ENCODE data around the gene HERC2.
"Not testable (repeated sequence)": the region's sequence is repeated elsewhere in the genome, so short reads cannot be mapped to it uniquely, and the experiment has no call there.

The HERC2 gene

GRCh38 chr15:28322129-28322588 is at the start of gene HERC2:
Gene HERC2, minus strand, starts transcription at chr15:28322179. Its CDS starts 746 bp downstream, at chr15:28321433.
- not testable (repeated sequence) for DNase-seq

DNA sequence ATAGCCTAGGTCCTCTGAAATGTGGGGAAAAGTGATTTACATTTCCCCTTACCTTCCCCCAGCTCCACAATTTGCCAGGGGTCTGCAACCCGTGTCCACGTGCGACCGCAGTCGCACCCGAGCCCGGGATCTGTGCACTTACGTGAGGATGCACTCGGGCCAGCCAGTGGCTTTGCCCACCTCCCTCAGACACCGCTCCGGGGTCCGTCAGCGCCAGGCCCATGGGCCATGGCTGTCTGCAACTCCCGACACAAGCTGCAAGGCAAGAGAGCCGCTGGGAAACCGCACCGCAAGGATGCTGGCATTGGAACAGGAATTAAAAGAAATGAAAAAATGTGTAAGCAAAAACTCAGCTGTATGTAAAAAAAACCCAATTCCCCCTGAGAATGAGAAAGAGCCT is 43.5 kb upstream of the HERC2 start:
- not testable (repeated sequence) for DNase-seq

- not testable (repeated sequence) for DNase-seq
Observed at GRCh38 chr15:28357984-28358383, 36.0 kb upstream of the HERC2 start, which contains the start of gene GOLGA6L24. Gene GOLGA6L24, minus strand, starts transcription at chr15:28358084. Its CDS starts 61 bp downstream, at chr15:28358023.

DNA sequence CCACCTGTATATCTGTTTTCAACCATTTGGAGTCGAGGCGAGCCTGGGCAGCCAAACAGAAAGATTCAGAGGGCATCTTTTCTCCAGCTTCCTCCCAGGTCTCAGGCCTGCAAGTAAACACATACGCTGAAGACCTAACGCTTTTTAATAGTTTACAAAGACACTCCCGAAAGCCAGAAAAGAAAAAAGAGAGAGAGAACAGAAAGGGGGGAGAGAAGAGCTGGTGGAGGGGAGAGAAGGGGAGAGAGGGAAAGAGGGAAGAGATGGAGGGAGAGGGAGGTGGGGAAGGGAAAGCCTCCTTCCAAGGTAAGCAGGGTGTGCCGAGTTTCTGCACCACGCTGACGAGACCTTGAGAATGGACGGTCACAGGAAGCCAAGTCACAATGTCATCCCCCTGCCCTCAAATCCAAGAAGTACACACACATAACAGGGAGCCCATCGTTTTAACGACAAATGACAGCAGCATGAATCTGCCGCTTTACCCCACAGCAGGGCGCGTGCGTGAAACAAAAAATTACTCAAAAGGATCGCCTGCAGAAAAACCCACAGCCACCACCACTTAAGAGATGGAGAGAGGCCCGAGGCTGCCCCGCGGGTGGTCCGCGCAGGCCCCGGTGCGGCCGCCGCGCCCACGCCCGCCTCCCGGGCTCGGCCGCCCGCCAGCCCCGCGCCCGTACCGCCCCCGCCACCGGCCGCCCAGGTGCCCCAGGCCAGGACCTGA is 461 bp downstream of the HERC2 start:
- DNase-seq, result not testable (repeated sequence)

DNA sequence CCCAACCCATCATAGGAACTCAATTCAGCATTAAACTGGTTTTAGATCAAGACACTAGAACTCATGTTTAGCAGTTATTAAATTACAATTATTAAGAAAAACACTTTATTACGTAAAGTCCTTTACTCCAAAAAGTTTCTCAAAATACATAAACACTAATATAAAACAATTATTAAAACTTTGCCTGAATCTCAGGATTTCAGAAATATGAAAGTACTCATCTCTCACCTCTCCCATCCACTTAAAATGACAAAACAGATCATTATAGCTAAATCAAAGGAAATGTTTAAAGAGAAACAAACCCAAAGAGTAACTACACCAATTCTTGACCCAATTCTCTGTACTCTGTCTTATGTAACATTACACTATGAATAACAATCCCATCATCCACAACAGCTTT is 2.3 kb downstream of the HERC2 start:
- not testable (repeated sequence) for DNase-seq

DNA sequence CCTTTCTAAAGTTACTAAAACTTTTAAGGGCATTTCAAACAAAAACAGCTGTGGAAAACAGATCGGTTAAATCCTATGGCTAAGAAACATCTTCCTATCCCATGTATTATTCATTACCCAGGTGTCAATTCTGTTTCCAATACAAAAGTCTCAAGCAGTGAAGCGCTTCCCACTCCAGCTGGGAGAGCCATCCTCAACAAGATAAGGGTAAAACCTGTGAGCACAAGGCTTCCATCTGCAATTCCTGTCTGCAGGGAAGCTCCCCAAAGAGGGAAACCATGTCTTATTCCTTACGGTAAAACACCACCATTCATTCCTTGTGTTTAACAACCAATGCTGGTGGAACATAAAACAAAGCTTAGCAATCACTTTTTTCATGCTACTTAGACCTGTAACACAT is 3.2 kb downstream of the HERC2 start:
- not testable (repeated sequence) for DNase-seq

GRCh38 chr15:28318122-28318521 is 3.9 kb downstream of the HERC2 start:
- DNase-seq, result not testable (repeated sequence)

DNA sequence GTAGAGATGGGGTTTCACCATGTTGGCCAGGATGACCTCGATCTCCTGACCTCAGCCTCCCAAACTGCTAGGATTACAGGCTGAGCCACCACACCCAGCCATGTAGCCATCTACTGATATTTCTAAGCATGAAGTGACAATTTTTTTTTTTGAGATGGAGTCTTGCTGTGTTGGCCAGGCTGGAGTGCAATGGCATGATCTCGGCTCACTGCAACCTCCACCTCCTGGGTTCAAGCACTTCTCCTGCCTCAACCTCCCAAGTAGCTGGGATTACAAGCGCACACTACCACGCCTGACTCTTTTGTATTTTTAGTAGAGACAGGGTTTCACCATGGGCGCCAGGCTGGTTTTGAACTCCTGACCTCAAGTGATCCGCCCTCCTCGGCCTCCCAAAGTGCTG is 5.0 kb downstream of the HERC2 start:
- DNase-seq, result not testable (repeated sequence)

GRCh38 chr15:28310454-28310853 is 11.5 kb downstream of the HERC2 start:
- not testable (repeated sequence) for DNase-seq

- not testable (repeated sequence) for DNase-seq
Observed at GRCh38 chr15:28308718-28309117, 13.3 kb downstream of the HERC2 start.

GRCh38 chr15:28305700-28306099 is 16.3 kb downstream of the HERC2 start:
- not testable (repeated sequence) for DNase-seq

GRCh38 chr15:28297434-28297833 is 24.5 kb downstream of the HERC2 start:
- DNase-seq, result not testable (repeated sequence)

- not testable (repeated sequence) for DNase-seq
Observed at GRCh38 chr15:28296814-28297213, 25.2 kb downstream of the HERC2 start.

GRCh38 chr15:28295009-28295563 is 26.9 kb downstream of the HERC2 start:
- DNase-seq, result not testable (repeated sequence)

GRCh38 chr15:28294560-28294959 is 27.4 kb downstream of the HERC2 start:
- not testable (repeated sequence) for DNase-seq

DNA sequence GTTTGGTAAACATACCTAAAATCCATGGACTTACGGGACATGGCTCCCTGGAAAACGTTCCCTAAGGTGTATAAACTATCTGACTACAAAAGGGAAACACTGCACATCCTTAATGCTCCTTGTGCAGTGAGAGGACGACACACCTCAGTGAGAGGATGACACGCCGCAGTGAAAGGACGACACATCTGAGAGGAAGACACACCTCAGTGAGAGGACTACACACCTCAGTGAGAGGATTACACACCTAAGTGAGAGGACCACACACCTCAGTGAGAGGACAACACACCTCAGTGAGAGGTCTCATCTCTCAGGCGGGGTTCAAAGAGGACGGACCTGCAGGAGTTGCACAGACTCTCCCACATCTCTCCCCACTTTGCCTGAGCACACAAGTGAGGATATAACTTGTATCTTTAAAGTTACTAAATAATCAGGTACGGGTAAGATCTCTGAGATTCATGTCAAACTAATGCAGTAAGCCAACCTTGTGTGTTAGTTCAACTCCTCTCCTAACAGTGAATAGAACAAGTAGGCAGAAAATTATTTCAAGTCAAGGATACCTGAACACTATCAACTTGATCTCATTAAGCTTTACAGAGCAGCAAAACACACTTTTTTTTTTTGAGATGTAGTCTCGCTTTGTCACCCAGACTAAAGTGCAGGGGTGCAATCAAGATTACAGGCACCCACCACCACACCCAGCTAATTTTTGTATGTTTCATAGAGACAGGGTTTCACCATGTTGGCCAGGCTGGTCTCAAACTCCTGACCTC is 32.1 kb downstream of the HERC2 start:
- DNase-seq, result no peak

DNA sequence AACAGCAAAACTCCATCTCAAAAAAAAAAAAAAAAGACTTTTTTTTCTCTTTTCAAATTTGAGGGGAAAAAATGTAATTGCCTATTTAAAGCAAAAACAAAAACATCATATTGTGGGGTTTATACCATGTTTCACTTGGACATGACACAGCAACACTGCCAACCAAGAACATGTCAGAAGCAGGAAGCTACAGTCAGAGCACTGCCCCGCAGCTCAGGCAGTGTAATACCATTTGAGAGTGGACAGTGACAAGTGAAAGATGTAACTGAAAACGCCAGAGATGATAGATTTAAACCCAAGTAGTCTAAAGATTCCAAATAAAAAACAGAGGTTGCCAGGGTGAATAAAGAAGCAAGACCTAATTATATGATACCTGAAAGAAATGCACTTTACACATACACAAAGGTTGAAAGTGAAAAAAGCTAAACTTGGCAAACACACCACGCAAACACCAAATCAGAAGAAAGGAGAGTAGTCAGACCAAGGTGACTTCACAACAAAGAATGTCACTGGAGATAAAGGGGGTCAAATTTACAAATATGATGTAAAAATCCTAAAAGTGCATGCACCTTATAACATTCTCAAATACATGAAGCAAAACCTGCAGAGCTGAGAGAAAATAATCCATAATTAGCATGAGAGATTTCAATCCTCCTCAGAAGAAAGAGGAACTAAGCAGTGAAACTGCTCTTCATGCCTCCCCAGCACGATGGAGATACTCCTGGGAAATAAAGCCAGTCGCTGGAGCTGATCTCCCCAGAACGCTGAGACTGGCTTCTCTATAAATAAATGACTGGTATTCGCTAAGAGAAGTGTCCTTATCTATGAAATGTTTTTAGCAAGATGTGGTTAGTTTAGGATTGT is 32.9 kb downstream of the HERC2 start:
- DNase-seq, result not testable (repeated sequence)

DNA sequence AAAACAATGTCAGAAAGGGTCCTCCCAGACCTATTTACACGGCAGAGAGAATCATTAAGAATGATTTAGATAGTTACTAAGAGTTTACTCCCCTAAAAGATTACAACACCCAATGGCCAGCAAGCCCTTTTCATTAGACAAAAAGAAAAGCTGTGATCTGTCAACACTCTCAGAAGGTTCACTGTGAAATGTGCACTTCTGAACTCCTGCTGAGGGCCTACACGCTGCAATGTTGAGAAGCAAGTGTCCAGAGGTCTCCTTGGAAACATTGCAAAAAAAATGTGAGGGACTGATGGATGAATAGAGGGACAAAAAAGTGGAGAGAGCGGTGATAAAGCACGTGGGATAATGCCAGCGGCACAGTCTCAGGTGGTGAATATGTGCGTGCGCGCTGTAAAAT is 35.3 kb downstream of the HERC2 start:
- DNase-seq, result not testable (repeated sequence)

DNA sequence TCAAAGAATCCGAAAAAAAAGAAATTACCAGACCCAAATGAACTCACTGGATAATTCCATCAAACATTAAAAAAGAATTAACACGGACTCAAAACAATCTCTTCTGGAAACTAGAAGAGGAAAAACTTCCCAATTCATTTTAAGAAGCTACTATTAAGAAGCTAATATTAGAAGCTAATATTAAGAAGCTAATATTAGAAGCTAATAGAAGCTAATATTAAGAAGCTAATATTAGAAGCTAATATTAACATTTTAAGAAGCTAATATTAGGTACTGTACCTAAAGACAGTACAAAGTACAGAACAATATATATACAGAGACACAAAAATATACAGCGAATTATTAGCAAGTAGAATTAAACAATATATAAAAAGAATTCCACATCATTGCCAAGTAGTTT is 35.9 kb downstream of the HERC2 start:
- no peak for DNase-seq

GRCh38 chr15:28281876-28282275 is 40.1 kb downstream of the HERC2 start:
- no peak for DNase-seq

DNA sequence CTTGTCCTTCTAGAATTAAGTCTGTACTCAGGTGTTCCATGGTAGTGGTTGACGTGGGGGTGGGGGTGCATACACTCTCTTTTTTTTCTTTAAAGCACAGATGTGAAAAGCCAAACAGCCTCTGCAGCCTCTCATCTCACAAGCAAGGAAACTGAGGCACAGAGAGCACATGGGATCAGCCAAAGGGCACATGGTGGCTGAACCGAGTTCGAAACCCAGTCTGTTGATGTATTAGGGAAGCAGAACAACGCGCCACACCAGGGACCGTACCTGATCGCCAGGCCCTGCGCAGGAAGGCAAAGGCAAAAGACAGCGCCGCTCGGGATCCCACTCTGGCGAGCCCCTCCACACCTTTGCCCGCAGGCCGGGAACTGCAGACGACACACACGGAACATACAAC is 47.3 kb downstream of the HERC2 start:
- DNase-seq, result no peak

DNA sequence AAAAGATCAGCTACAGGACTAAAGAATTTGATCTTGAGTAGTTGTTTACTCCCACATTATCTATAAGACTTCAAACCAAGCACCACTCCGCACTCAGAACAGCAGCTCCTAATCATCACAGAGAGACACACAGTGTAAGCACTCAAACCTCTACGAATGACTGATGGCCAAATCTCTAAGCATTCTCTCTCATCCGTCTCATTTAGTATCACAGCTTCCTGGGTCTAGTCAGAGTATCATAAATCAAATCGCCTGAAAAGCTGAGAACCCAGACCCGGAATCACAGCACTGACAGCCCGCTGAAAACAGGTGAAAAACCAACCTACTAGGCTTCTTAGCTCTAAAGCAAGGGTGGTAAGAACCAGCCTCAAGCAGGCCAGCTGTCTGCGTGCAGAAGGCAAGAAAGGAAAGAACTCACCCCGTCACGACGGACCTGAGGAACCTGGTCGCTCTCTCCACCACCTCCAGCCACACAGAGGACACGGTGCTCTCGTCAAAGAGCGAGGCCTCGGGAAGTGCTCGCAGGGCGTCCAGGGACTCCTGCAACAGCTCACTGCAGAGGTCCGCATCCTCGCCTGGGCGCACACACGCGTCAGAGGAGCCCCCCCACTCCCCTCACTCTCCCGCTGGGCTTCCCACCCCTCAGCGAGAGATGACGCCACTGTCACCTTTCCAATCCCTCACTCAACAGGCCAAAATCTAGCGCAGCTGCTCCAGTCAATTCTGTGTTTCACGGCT is 47.9 kb downstream of the HERC2 start:
- DNase-seq, result no peak
